ENCODE measurements around the gene SPDYE4. TPM values are rescaled to one million over a fixed set of nuclear protein-coding genes. Genes with fewer than 3 reads are reported as not detected.

SPDYE4 gene
- total RNA-seq, 1 donor from 2014 or later, result not detected

- Histone ChIP-seq H3K36me3 (ENCODE audit: control insufficient read depth, insufficient read depth, low read length) (no peaks in the 10 kb centered on the region), H3K27me3 (ENCODE audit: control insufficient read depth, insufficient read depth, low read length) (no peaks in the 10 kb centered on the region), H3K4me3 (ENCODE audit: low read depth, low read length) (no peak overlapping the region)
- DNase-seq (ENCODE audit: low read depth), result peak; percentile 17
- TF ChIP-seq, protein P1, sequence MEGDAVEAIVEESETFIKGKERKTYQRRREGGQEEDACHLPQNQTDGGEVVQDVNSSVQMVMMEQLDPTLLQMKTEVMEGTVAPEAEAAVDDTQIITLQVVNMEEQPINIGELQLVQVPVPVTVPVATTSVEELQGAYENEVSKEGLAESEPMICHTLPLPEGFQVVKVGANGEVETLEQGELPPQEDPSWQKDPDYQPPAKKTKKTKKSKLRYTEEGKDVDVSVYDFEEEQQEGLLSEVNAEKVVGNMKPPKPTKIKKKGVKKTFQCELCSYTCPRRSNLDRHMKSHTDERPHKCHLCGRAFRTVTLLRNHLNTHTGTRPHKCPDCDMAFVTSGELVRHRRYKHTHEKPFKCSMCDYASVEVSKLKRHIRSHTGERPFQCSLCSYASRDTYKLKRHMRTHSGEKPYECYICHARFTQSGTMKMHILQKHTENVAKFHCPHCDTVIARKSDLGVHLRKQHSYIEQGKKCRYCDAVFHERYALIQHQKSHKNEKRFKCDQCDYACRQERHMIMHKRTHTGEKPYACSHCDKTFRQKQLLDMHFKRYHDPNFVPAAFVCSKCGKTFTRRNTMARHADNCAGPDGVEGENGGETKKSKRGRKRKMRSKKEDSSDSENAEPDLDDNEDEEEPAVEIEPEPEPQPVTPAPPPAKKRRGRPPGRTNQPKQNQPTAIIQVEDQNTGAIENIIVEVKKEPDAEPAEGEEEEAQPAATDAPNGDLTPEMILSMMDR (IDR thresholded peaks at IDR 0.05; ENCODE audit: insufficient read depth, low read length, severe bottlenecking), result no peak
- no peak for FAIRE-seq
Observed at GRCh38 chr17:8706431-8706830, 51.9 kb downstream of the SPDYE4 start.

GRCh38 chr17:8705427-8705826, 52.9 kb downstream of the SPDYE4 start:
- Histone ChIP-seq H3K27me3 (ENCODE audit: control insufficient read depth, insufficient read depth, low read length) (no peaks in the 10 kb centered on the region), H3K36me3 (ENCODE audit: control insufficient read depth, insufficient read depth, low read length) (no peaks in the 10 kb centered on the region), H3K4me3 (ENCODE audit: low read depth, low read length) (no peak overlapping the region)
- TF ChIP-seq, protein P1 (IDR thresholded peaks at IDR 0.05; ENCODE audit: insufficient read depth, low read length, severe bottlenecking), result no peak
- DNase-seq (ENCODE audit: low read depth), result no peak
- peak; percentile 55 for FAIRE-seq

DNA sequence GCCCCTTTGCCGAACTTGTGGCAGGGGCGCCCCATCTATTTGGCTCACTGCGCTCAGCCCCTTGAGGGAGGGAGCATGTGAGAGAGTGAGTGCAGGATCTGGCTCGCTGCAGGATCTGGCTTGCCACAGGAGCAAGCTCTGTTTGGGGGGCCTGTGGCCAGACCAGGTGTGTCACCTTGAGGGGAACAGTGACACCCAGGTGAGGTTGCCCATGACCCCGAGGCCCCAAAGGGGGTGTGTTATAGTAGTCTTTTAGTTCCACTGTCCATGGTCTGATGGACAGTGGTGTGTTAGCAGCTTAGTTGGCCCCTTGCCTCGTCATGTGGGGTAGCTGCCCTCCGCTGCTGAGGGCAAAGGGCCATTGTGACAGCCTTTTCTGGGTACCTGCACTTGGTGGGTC, 55.3 kb downstream of the SPDYE4 start:
- FAIRE-seq (no peak), DNase-seq (ENCODE audit: low read depth) (no peak)
- Histone ChIP-seq H3K36me3 (ENCODE audit: control insufficient read depth, insufficient read depth, low read length) (no peaks in the 10 kb centered on the region), H3K27me3 (ENCODE audit: control insufficient read depth, insufficient read depth, low read length) (no peaks in the 10 kb centered on the region), H3K4me3 (ENCODE audit: low read depth, low read length) (no peak overlapping the region)
- TF ChIP-seq, protein P1 (IDR thresholded peaks at IDR 0.05; ENCODE audit: insufficient read depth, low read length, severe bottlenecking), result no peak

- Histone ChIP-seq H3K27me3 (ENCODE audit: control insufficient read depth, insufficient read depth, low read length) (peaks cover 1% of the 10 kb centered on the region), H3K36me3 (ENCODE audit: control insufficient read depth, insufficient read depth, low read length) (no peaks in the 10 kb centered on the region), H3K4me3 (ENCODE audit: low read depth, low read length) (no peak overlapping the region)
- FAIRE-seq (no peak), DNase-seq (ENCODE audit: low read depth) (no peak)
- TF ChIP-seq, protein P1 (IDR thresholded peaks at IDR 0.05; ENCODE audit: insufficient read depth, low read length, severe bottlenecking), result no peak
Observed at GRCh38 chr17:8701754-8702153, 56.6 kb downstream of the SPDYE4 start.

DNA sequence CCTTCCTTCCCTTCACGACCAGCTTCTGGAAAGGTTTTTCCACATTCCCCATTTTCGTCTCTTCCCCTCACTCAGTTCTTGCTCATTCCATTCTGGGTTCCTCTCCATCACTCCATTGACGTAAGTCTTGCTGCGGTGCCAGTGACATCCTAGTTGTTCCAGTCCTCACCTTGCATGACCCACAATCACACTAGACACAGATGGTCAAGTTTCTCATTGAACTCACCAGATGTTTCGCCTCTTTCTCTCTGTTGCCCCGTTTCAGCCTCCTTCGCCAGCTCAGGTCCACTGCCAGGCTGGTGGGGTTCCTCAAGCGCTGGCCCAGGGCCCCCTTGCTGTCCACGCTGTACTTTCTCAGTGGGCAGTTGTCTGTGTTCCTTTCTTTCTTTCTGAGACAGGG, 57.1 kb downstream of the SPDYE4 start:
- no peak for DNase-seq (ENCODE audit: low read depth)
- H3K27me3 ChIP-seq (ENCODE audit: control insufficient read depth, insufficient read depth, low read length), result peaks cover 1% of the 10 kb centered on the region
- no peaks in the 10 kb centered on the region for H3K36me3 ChIP-seq (ENCODE audit: control insufficient read depth, insufficient read depth, low read length)
- no peak overlapping the region for H3K4me3 ChIP-seq (ENCODE audit: low read depth, low read length)
- TF ChIP-seq, protein P1 (IDR thresholded peaks at IDR 0.05; ENCODE audit: insufficient read depth, low read length, severe bottlenecking), result no peak
- FAIRE-seq, result peak; percentile 93

Other genes starting within 250 kb of the SPDYE4 start
- gene MYH10, start 127.8 kb downstream of the SPDYE4 start, total RNA-seq, result 28.5 and 31.6 TPM in 2 replicates
- gene CCDC42, start 13.7 kb downstream of the SPDYE4 start, total RNA-seq, result not detected in 2 replicates
- gene MFSD6L, start 40.8 kb upstream of the SPDYE4 start, total RNA-seq, result 0.13 TPM in 1 of 2 replicates, not detected in the other
- not detected in 2 replicates for gene PIK3R6, start 109.1 kb upstream of the SPDYE4 start, total RNA-seq
- gene PIK3R5, start 207.2 kb upstream of the SPDYE4 start, total RNA-seq, result not detected in 2 replicates

Data from bronchial epithelial cell (primary cell).